ENCODE results near the gene PHLDB2. TPM values are rescaled to one million over a fixed set of nuclear protein-coding genes. Genes with fewer than 3 reads are reported as not detected.

The PHLDB2 gene
- polyA plus RNA-seq, 2 of the 4 experiments (the other 2 are of a cell fraction) = 39.5 to 50.6 TPM

DNA sequence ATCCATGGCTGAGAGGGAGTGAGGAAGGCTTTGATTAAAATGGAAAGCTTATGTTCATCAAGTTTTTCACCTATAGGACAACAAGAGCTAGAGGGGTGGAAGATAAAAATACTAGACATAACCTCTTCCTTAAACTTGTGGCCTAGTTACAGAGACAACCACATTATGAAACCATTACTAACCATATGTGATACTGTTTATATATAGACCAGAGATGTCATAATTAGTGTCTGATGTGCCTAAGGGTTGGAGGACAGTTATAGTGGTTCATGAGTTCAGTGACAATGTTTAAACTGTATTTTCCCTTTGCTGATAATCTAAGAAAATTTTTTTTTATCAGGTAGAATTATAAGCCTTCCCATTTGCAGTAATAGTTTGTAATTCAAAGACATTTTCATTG, 23.7 kb downstream of the PHLDB2 start:
- FAIRE-seq (no peak), ATAC-seq (no peak), DNase-seq (ENCODE audit: low read depth in 1 of 2, low spot score in 1 of 2) (no peak)
- Histone ChIP-seq H3K4me1 (0 out of 3 replicates have a peak, but pooled peaks cover 6% of the 10 kb centered on the region), H3K27ac (no peak overlapping the region), H3K4me3 (no peak overlapping the region), H3K4me2 (no peak overlapping the region), H3K9me3 (peaks cover 18% of the 10 kb centered on the region)
- ChIA-PET POLR2A (no interaction called here), CTCF (interaction anchor here (0.7 to 4.8 kb wide), 5 partner anchors 12 to 166 kb away, joined by 3 to 28 read pairs (median 8); partner anchors contain the start of gene ABHD10)
- no peak for TF ChIP-seq ESRRA (IDR thresholded peaks at IDR 0.05; ENCODE audit: borderline replicate concordance, low read length)
- TF ChIP-seq SMC3 (IDR thresholded peaks at IDR 0.05) = no peak
- TF ChIP-seq, protein P1, sequence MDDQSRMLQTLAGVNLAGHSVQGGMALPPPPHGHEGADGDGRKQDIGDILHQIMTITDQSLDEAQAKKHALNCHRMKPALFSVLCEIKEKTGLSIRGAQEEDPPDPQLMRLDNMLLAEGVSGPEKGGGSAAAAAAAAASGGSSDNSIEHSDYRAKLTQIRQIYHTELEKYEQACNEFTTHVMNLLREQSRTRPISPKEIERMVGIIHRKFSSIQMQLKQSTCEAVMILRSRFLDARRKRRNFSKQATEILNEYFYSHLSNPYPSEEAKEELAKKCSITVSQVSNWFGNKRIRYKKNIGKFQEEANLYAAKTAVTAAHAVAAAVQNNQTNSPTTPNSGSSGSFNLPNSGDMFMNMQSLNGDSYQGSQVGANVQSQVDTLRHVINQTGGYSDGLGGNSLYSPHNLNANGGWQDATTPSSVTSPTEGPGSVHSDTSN (IDR thresholded peaks at IDR 0.05) = no peak
- TF ChIP-seq KDM5A (IDR thresholded peaks at IDR 0.05) = no peak
- no peak for TF ChIP-seq RCOR1 (IDR thresholded peaks at IDR 0.05; ENCODE audit: low read depth, low read length)
- no peak for TF ChIP-seq ZSCAN20 (CRISPR knock-in tag; IDR thresholded peaks at IDR 0.05)
- TF ChIP-seq, protein P2, sequence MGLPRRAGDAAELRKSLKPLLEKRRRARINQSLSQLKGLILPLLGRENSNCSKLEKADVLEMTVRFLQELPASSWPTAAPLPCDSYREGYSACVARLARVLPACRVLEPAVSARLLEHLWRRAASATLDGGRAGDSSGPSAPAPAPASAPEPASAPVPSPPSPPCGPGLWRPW (IDR thresholded peaks at IDR 0.05) = no peak
- TF ChIP-seq CBX2 (IDR thresholded peaks at IDR 0.05; ENCODE audit: borderline replicate concordance, low read depth) = no peak
- TF ChIP-seq NPAS2 (CRISPR knock-in tag; IDR thresholded peaks at IDR 0.05; ENCODE audit: borderline replicate concordance) = no peak
- TF ChIP-seq FOXS1 (CRISPR knock-in tag; IDR thresholded peaks at IDR 0.05) = no peak
- no peak for TF ChIP-seq TP53 (CRISPR knock-in tag; IDR thresholded peaks at IDR 0.05)
- TF ChIP-seq, protein P3, sequence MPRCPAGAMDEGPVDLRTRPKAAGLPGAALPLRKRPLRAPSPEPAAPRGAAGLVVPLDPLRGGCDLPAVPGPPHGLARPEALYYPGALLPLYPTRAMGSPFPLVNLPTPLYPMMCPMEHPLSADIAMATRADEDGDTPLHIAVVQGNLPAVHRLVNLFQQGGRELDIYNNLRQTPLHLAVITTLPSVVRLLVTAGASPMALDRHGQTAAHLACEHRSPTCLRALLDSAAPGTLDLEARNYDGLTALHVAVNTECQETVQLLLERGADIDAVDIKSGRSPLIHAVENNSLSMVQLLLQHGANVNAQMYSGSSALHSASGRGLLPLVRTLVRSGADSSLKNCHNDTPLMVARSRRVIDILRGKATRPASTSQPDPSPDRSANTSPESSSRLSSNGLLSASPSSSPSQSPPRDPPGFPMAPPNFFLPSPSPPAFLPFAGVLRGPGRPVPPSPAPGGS (IDR thresholded peaks at IDR 0.05) = no peak
- no peak for TF ChIP-seq EHMT2 (IDR thresholded peaks at IDR 0.05; ENCODE audit: low read depth)
- TF ChIP-seq EHF (CRISPR knock-in tag; IDR thresholded peaks at IDR 0.05) = no peak

DNA sequence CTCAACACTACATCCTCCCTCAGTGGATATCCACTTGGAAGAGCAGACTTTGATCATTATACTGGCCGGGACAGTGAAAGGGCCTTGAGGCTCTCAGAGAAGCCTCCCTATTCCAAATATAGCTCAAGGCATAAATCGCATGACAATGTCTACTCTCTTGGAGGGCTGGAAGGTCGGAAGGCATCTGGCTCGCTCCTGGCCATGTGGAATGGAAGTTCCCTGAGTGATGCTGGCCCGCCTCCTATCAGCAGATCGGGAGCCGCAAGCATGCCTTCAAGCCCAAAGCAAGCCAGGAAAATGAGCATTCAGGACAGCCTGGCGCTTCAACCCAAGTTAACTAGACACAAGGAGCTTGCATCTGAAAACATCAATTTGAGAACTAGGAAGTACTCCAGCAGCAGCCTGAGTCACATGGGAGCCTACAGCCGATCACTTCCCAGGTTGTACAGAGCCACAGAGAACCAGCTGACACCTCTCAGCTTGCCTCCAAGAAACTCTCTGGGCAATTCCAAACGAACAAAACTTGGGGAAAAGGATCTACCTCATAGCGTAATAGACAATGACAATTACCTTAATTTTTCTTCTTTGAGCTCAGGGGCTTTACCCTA, 25.4 kb downstream of the PHLDB2 start:
- H3K9me3 ChIP-seq = peaks cover 17% of the 10 kb centered on the region
- POLR2A ChIA-PET = interaction anchor here (1.3 kb wide), 1 partner anchor 94 kb away, joined by 5 read pairs; the partner anchor contains the start of gene ABHD10
- peak in 1 of 2 experiments; percentile 44; a peak in 3 of 6 replicates for ATAC-seq
- CTCF ChIA-PET = interaction anchor here (0.6 to 4.8 kb wide), 9 partner anchors 10 to 168 kb away, joined by 3 to 28 read pairs (median 4); no protein-coding TSS in a partner anchor
- peaks cover 14% of the 10 kb centered on the region; the same call in 2 of the 3 replicates for H3K4me1 ChIP-seq
- no peak for TF ChIP-seq ZSCAN20 (CRISPR knock-in tag; IDR thresholded peaks at IDR 0.05)
- no peak for TF ChIP-seq NPAS2 (CRISPR knock-in tag; IDR thresholded peaks at IDR 0.05; ENCODE audit: borderline replicate concordance)
- TF ChIP-seq BHLHE40 (IDR thresholded peaks at IDR 0.05; ENCODE audit: low read depth, low read length) = no peak
- no peak for TF ChIP-seq HOXB5 (CRISPR knock-in tag; IDR thresholded peaks at IDR 0.05)
- no peak for TF ChIP-seq FOSB (CRISPR knock-in tag; IDR thresholded peaks at IDR 0.05)
- no peak for TF ChIP-seq POLR2AphosphoS2 (conservative IDR thresholded peaks at IDR 0.05; ENCODE audit: low read length)
- TF ChIP-seq NFE2L2 (conservative IDR thresholded peaks at IDR 0.05; ENCODE audit: low read length) = no peak
- no peak for TF ChIP-seq HOXB13 (CRISPR knock-in tag; IDR thresholded peaks at IDR 0.05; ENCODE audit: low read depth)
- no peak for TF ChIP-seq ZNF302 (CRISPR knock-in tag; IDR thresholded peaks at IDR 0.05)
- TF ChIP-seq, protein P4, sequence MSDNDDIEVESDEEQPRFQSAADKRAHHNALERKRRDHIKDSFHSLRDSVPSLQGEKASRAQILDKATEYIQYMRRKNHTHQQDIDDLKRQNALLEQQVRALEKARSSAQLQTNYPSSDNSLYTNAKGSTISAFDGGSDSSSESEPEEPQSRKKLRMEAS (IDR thresholded peaks at IDR 0.05) = no peak
- TF ChIP-seq FOSL2 (IDR thresholded peaks at IDR 0.05) = no peak
- no peak for TF ChIP-seq FOSL2 (CRISPR knock-in tag; IDR thresholded peaks at IDR 0.05)
- no peak for TF ChIP-seq CBX2 (IDR thresholded peaks at IDR 0.05; ENCODE audit: borderline replicate concordance, low read depth)
- TF ChIP-seq CHD2 (IDR thresholded peaks at IDR 0.05; ENCODE audit: low read length, partially characterized antibody) = no peak
- TF ChIP-seq EP300 (IDR thresholded peaks at IDR 0.05) = no peak
- TF ChIP-seq, protein P5, sequence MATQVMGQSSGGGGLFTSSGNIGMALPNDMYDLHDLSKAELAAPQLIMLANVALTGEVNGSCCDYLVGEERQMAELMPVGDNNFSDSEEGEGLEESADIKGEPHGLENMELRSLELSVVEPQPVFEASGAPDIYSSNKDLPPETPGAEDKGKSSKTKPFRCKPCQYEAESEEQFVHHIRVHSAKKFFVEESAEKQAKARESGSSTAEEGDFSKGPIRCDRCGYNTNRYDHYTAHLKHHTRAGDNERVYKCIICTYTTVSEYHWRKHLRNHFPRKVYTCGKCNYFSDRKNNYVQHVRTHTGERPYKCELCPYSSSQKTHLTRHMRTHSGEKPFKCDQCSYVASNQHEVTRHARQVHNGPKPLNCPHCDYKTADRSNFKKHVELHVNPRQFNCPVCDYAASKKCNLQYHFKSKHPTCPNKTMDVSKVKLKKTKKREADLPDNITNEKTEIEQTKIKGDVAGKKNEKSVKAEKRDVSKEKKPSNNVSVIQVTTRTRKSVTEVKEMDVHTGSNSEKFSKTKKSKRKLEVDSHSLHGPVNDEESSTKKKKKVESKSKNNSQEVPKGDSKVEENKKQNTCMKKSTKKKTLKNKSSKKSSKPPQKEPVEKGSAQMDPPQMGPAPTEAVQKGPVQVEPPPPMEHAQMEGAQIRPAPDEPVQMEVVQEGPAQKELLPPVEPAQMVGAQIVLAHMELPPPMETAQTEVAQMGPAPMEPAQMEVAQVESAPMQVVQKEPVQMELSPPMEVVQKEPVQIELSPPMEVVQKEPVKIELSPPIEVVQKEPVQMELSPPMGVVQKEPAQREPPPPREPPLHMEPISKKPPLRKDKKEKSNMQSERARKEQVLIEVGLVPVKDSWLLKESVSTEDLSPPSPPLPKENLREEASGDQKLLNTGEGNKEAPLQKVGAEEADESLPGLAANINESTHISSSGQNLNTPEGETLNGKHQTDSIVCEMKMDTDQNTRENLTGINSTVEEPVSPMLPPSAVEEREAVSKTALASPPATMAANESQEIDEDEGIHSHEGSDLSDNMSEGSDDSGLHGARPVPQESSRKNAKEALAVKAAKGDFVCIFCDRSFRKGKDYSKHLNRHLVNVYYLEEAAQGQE (IDR thresholded peaks at IDR 0.05) = no peak
- TF ChIP-seq MAZ (IDR thresholded peaks at IDR 0.05; ENCODE audit: borderline replicate concordance, low read depth, low read length) = no peak
- TF ChIP-seq ZC3H11A (IDR thresholded peaks at IDR 0.05) = no peak
- no peak for TF ChIP-seq KDM5A (IDR thresholded peaks at IDR 0.05)
- H3K4me2 ChIP-seq = no peak overlapping the region
- no peak overlapping the region for H3K4me3 ChIP-seq
- WGBS (ENCODE audit: missing lambda C conversion rate) = 94% methylated on average over 11 of the region's 11 CpGs
- DNase-seq (ENCODE audit: low read depth in 1 of 2, low spot score in 1 of 2) = no peak
- no peak for FAIRE-seq
- no peak overlapping the region for H3K27ac ChIP-seq
